Right lobe of liver (tissue), 6 donors: ENCODE measurements around the gene ACIN1. TPM values are rescaled to one million over a fixed set of nuclear protein-coding genes. Genes with fewer than 3 reads are reported as not detected.

Experiments used
- ATAC-seq, 4 donors: fragments of 200-7000 bp; cut with Tn5 transposase; one replicate each; pipeline ENCODE4 v1.9.1; 2020; ENCODE audit warnings: mild to moderate bottlenecking in 4 of 4, moderate library complexity in 4 of 4
- DNase-seq, 3 donors: peaks; one replicate each; pipeline ENCODE4 v3.0.0-alpha.2; 2020
- H3K27ac ChIP-seq, 3 donors: fragments of 200-600 bp; one replicate each; pipeline ENCODE4 v1.8.0; 2022
- H3K27me3 ChIP-seq, 2 donors: fragments of 200-600 bp; one replicate each; pipeline ENCODE4 v1.8.0; 2022
- H3K36me3 ChIP-seq, 4 donors: fragments of 200-600 bp; sonication (generic) in 1 of 4; one replicate each; pipeline versions ENCODE4 v1.5.1 to v1.8.0; 2017 to 2022; ENCODE audit warnings: control low read depth in 1 of 4
- H3K4me1 ChIP-seq, 4 donors: fragments of 200-600 bp; sonication (generic) in 1 of 4; one replicate each; pipeline versions ENCODE4 v1.5.1 to v1.8.0; 2017 to 2022; ENCODE audit warnings: control low read depth in 1 of 4
- H3K4me3 ChIP-seq, 3 donors: fragments of 200-600 bp; one replicate each; pipeline ENCODE4 v1.8.0; 2022
- H3K9me3 ChIP-seq, 4 donors: fragments of 200-600 bp; sonication (generic) in 1 of 4; one replicate each; pipeline versions ENCODE4 v1.5.1 to v1.8.0; 2017 to 2022; ENCODE audit warnings: control low read depth in 1 of 4
- CTCF ChIP-seq, 4 donors: fragments of 200-600 bp in 3 of 4; fragments of 450-650 bp in 1 of 4; IDR thresholded peaks; one replicate each; pipeline versions ENCODE4 v1.5.1 to v1.8.0; 2016 to 2022; ENCODE audit warnings: antibody characterized with exemption in 4 of 4, mild to moderate bottlenecking in 2 of 4
- POLR2A ChIP-seq: fragments of 450-650 bp; IDR thresholded peaks from one replicate; pipeline ENCODE4 v1.6.1; 2017; ENCODE audit warnings: antibody characterized with exemption, mild to moderate bottlenecking
- WGBS: methylation state at CpG from one replicate; pipeline ENCODE4 v1.1.6; 2018; ENCODE audit warnings: low coverage, low lambda C conversion rate; ENCODE audit not compliant: insufficient coverage; ENCODE audit errors: missing lambda C conversion rate; 5-methylcytosine and 5-hydroxymethylcytosine counted together
- intact Hi-C, 2 donors: fragments of 100-400 bp; cut with DNase I; formaldehyde crosslinking; loops; one replicate each; pipeline versions ENCODE4 v1.11.2 to v1.14.1; 2022
- total RNA-seq, 6 experiments: library from RNA; depleted of rRNA in 2 of 6; stranded (reverse); fragments of >200 nt in 2 of 6; fragmentation: NEBNext Ultra II Directional in 3 of 6; extraction: Animal tissue kit (Norgen Biotek cat#: 25700) in 3 of 6; gene quantifications; one replicate each; pipeline versions ENCODE4 v1.1.0 to v1.2.4, GENCODE V29; 2016 to 2023
- donor health status: DM: no; HTN: yes; CAD: no.
- donor health status: DM: no; HTN: no; CAD: no.
- donor health status: DM: no; HTN: no; CAD: no.
- donor health status: DM: no; HTN: yes; CAD: no.
- donor health status: DM: no; HTN: yes; CAD: no.

Gene ACIN1
- total RNA-seq, 6 experiments from 2014 or later: 40.5 to 66.1 (median 52.9) TPM

GRCh38 chr14:23097786-23098185 lies 2.9 kb upstream of the ACIN1 start:
- H3K9me3 ChIP-seq: no peaks in the 10 kb centered on the region
- H3K27me3 ChIP-seq: no peaks in the 10 kb centered on the region
- peaks cover 0 to 12% (median 3%) of the 10 kb centered on the region in 4 donors for H3K36me3 ChIP-seq
- no peak overlapping the region for H3K4me3 ChIP-seq
- intact Hi-C loops: no loop called here
- no peak for ATAC-seq
- H3K4me1 ChIP-seq: peaks cover 0 to 36% (median 8%) of the 10 kb centered on the region in 4 donors
- DNase-seq: no peak
- no peak for TF ChIP-seq CTCF (IDR thresholded peaks at IDR 0.05)
- 88% methylated on average over 5 of the region's 7 CpGs for whole genome bisulfite sequencing
- no peak overlapping the region for H3K27ac ChIP-seq

- peak within 1 kb of the TSS; percentile 95 to 99 (median 97) for H3K27ac ChIP-seq
- H3K4me1 ChIP-seq: peaks cover 0 to 36% (median 8%) of the 10 kb centered on the region in 4 donors
- H3K27me3 ChIP-seq: no peaks in the 10 kb centered on the region
- peaks cover 0 to 34% (median 7%) of the 10 kb centered on the region in 4 donors for H3K36me3 ChIP-seq
- no peaks in the 10 kb centered on the region for H3K9me3 ChIP-seq
- peak within 1 kb of the TSS; percentile 79 to 91 (median 86) for H3K4me3 ChIP-seq
- ATAC-seq (peak; percentile 89 to 95 (median 92)), DNase-seq (peak in 2 of 3 donors; percentile 99 to 100)
- under 1% methylated on average over 35 of the region's 46 CpGs for WGBS
- peak; percentile 83 for TF ChIP-seq POLR2A
- no peak for TF ChIP-seq CTCF (IDR thresholded peaks at IDR 0.05)
- intact Hi-C loops: no loop called here
Observed at GRCh38 chr14:23095196-23096108, 516 bp upstream of the ACIN1 start, which contains the start of gene C14orf119. TSS of gene C14orf119 (plus strand) at chr14:23095505. CDS start at chr14:23097659, 2,154 bp downstream.

GRCh38 chr14:23093991-23094665 lies 808 bp downstream of the ACIN1 start:
- TF ChIP-seq CTCF (IDR thresholded peaks at IDR 0.05): no peak
- no peak for TF ChIP-seq POLR2A
- no peak for DNase-seq
- Histone ChIP-seq H3K27me3 (no peaks in the 10 kb centered on the region), H3K36me3 (peaks cover 12 to 47% (median 17%) of the 10 kb centered on the region in 4 donors), H3K27ac (peak overlapping the region; percentile 95 to 99 (median 96)), H3K4me1 (peaks cover 0 to 29% (median 8%) of the 10 kb centered on the region in 4 donors), H3K4me3 (peak overlapping the region; percentile 79 to 91 (median 86)), H3K9me3 (no peaks in the 10 kb centered on the region)
- intact Hi-C loops: no loop called here
- WGBS: under 1% methylated on average over 14 of the region's 14 CpGs
- no peak for ATAC-seq

GRCh38 chr14:23093526-23093925 lies 1.4 kb downstream of the ACIN1 start:
- DNase-seq: no peak

More at GRCh38 chr14:23093526-23093925, 1.4 kb downstream of the ACIN1 start:
- peaks cover 0 to 25% (median 8%) of the 10 kb centered on the region in 4 donors for H3K4me1 ChIP-seq
- peak overlapping the region in 2 of 3 donors; percentile 79 to 91 for H3K4me3 ChIP-seq
- no peak for ATAC-seq
- no peak for TF ChIP-seq POLR2A
- no peak for TF ChIP-seq CTCF (IDR thresholded peaks at IDR 0.05)
- 82% methylated on average over 2 of the region's 2 CpGs for WGBS
- no peaks in the 10 kb centered on the region for H3K27me3 ChIP-seq
- no peaks in the 10 kb centered on the region for H3K9me3 ChIP-seq
- intact Hi-C loops: no loop called here
- H3K27ac ChIP-seq: no peak overlapping the region
- peaks cover 13 to 53% (median 21%) of the 10 kb centered on the region in 4 donors for H3K36me3 ChIP-seq
